Measurements from ENCODE around the gene ZNF827.

DNA sequence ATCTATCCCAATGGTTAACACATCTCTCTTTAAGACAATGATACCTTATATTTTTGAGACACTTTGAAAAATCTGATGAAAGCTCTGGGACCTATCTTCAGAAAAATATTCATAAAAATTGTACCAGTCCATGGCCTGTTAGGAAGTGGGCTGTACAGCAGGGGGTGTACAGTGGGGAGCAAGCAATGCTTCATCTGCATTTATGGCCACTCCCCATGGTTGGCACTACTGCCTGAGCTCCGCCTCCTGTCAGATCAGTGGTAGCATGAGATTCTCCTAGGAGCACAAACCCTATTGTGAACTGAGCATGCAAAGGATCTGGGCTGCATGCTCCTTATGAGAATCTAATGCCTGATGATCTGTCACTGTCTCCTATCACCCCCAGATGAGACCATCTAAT, 216.1 kb downstream of the ZNF827 start:
- no peak for TF ChIP-seq ZNF274 (IDR thresholded peaks at IDR 0.05; ENCODE audit: low read depth, low read length)
- no peak for TF ChIP-seq YY1 (IDR thresholded peaks at IDR 0.05; ENCODE audit: insufficient read depth, insufficient read length)

Data from NT2/D1 (cell line).